Activated CD4-positive, alpha-beta T cell treated with anti-CD3 and anti-CD28 coated beads for 36 hours (primary cell): Measurements from ENCODE around the gene RGS3. TPM values are rescaled to one million over a fixed set of nuclear protein-coding genes. Genes with fewer than 3 reads are reported as not detected.
"Not testable (repeated sequence)": the region's sequence is repeated elsewhere in the genome, so short reads cannot be mapped to it uniquely, and the experiment has no call there.

Experiments
- ATAC-seq: fragments of 200-7000 bp; cut with Tn5 transposase; one replicate; pipeline ENCODE4 v1.10.0; 2021; ENCODE audit warnings: mild to moderate bottlenecking, moderate library complexity
- CTCF ChIA-PET: fragments of 350-600 bp; sonication (Branson Sonifier 250); formaldehyde crosslinking; loops from one replicate; lab custom pipeline; 2021; ENCODE audit warnings: antibody characterized with exemption; lab: Charles Lee
- POLR2A ChIA-PET: fragments of 350-600 bp; sonication (Branson Sonifier 250); formaldehyde crosslinking; loops from one replicate; lab custom pipeline; 2021; ENCODE audit warnings: antibody characterized with exemption, inconsistent platforms; lab: Charles Lee
- DNase-seq: peaks from one replicate; pipeline ENCODE4 v3.0.0-alpha.2; 2020
- H3K27ac Mint-ChIP-seq: one replicate; pipeline ENCODE4 v1.8.0; 2021; ENCODE audit warnings: mixed read lengths
- H3K27me3 Mint-ChIP-seq: one replicate; pipeline ENCODE4 v1.8.0; 2021; ENCODE audit warnings: mixed read lengths
- H3K36me3 Mint-ChIP-seq: one replicate; pipeline ENCODE4 v1.8.0; 2021; ENCODE audit warnings: low read depth, mixed read lengths
- H3K4me1 Mint-ChIP-seq: one replicate; pipeline ENCODE4 v1.8.0; 2021; ENCODE audit warnings: mixed read lengths
- H3K4me3 Mint-ChIP-seq: one replicate; pipeline ENCODE4 v1.8.0; 2021; ENCODE audit warnings: mild to moderate bottlenecking, moderate library complexity, mixed read lengths
- H3K9me3 Mint-ChIP-seq: one replicate; pipeline ENCODE4 v1.8.0; 2021; ENCODE audit warnings: low read depth, mixed read lengths
- intact Hi-C, 2 experiments: fragments of 100-400 bp; cut with DNase I in 1 of 2; cut with micrococcal nuclease in 1 of 2; formaldehyde crosslinking; loops; one replicate each; pipeline versions ENCODE4 v1.14.2 to v1.15.1; 2022 to 2024; cut with DNase I, micrococcal nuclease
- total RNA-seq, 2 experiments: library from RNA; stranded (reverse); gene quantifications; one replicate each; pipeline ENCODE4 v1.2.3, GENCODE V29; 2021

The RGS3 gene
- total RNA-seq, result 10 to 100 TPM; 55.9 to 62.2 TPM

DNA sequence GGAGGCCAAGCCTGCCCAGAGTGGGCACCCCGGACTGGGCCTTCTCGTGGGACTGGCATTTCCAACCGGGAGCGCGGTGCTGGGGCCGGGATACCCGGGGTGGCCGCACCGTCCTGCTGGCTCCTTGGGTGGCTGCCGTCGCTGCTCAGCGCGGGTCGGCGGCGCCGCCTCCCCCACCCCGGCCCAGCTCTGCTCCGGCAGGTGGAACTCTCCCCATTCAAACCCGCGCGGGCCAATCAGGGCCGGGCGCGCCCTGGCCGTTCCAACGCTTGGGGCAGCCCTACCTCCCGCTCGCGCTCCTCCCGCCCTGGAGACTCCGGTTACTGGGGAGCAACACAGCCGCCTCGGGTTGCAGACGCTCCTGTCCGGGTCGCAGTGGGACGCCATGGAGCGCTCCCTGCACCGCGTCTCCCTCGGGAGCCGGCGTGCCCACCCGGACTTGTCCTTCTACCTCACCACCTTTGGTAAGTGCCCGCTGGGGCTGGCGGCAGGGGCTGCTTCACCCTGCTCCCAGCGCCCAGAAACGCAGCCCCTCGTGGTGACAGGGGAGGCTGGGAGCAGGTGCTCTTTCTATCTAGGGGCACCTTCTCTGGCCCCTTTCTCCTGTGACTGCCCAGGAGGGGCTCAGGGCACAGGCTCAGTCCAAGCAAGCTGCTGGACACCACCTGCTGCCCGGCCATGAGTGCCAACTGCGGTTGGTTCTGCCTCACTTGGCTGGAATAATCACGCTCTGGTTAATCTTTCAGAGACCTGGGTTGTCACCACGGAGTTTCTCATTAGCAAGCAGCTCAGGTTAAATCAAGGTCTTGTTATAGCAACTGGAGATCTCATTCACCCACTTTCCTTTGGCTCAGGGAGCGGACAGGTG is at the start of gene RGS3:
RGS3 (plus strand) TSS at position 310 of the 868 bp plus-strand sequence; CDS start at position 386, 76 bp downstream.
- intact Hi-C loops, result no loop called here
- POLR2A ChIA-PET, result no interaction called here
- Mint-ChIP-seq H3K27ac (no peak within 1 kb of the TSS), H3K9me3 (peaks cover 4% of the 10 kb centered on the region), H3K4me1 (no peaks in the 10 kb centered on the region), H3K36me3 (no peaks in the 10 kb centered on the region), H3K27me3 (no peaks in the 10 kb centered on the region), H3K4me3 (no peak within 1 kb of the TSS)
- ATAC-seq (no peak), DNase-seq (no peak)
- CTCF ChIA-PET, result interaction anchor here (3.0 kb wide), 1 partner anchor 17 kb away, joined by 7 read pairs; no protein-coding TSS in a partner anchor

DNA sequence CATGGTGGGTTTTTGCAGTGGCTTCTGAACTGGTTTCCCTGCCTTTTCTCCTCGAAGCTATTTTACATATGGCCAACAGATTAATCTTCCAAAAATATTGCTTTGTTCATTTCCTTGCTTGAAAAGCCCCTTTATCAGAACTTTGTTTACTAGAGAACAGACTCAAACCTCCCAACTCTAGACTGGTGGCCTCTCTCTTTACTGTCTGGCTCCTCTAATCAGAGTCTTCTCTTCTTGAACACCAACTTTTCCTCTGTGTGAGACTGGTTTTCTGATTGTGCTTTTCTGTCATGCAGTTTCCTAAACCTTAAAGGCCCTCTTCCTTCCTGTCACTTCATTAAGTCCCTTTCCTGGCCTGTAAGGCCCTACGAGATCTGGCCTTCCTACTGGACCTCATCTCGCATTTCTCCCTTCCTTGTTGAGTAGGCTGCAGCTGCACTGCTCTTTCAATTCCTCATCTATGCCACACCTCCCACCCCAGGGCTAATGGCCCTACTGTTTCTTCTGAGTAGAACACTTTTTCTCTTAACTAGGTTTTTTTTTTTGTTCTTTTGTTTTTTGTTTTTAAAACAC is 47.3 kb upstream of the RGS3 start:
- H3K27me3 Mint-ChIP-seq, result no peaks in the 10 kb centered on the region
- H3K36me3 Mint-ChIP-seq, result no peaks in the 10 kb centered on the region
- ChIA-PET POLR2A (no interaction called here), CTCF (no interaction called here)
- DNase-seq (no peak), ATAC-seq (no peak)
- peaks cover 6% of the 10 kb centered on the region for H3K4me1 Mint-ChIP-seq
- no peak overlapping the region for H3K4me3 Mint-ChIP-seq
- intact Hi-C loops, result loop anchor here in 1 of 2 experiments (10.0 kb wide), 2 partner anchors 469 to 1169 kb away; partner anchors contain the start of gene ATP6V1G1
- H3K27ac Mint-ChIP-seq, result no peak overlapping the region
- H3K9me3 Mint-ChIP-seq, result no peaks in the 10 kb centered on the region

DNA sequence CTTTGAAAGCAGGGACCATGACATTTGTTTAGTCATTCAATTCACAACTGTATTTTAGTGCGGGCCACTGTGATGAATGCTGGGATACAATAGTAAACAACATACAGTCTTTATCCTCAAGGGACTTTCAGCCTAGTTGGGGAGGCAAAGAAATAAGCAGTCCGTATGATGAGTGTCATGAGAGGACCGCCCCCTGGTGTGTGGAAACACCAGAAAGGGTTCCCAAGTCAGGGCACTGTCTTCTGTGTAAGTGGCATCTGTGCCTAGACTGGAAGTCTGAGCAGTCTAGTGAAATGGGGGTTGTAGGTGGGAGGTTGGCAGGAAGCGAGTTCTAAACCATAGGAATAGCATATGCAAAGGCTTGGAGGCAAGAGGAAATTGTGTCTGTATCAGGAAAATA is 46.2 kb upstream of the RGS3 start:
- DNase-seq (peak; percentile 30), ATAC-seq (no peak)
- Mint-ChIP-seq H3K36me3 (no peaks in the 10 kb centered on the region), H3K4me3 (no peak overlapping the region), H3K27ac (no peak overlapping the region), H3K4me1 (no peaks in the 10 kb centered on the region), H3K9me3 (no peaks in the 10 kb centered on the region), H3K27me3 (no peaks in the 10 kb centered on the region)
- POLR2A ChIA-PET, result no interaction called here
- CTCF ChIA-PET, result no interaction called here
- intact Hi-C loops, result loop anchor here in 1 of 2 experiments (10.0 kb wide), 2 partner anchors 467 to 1167 kb away; partner anchors contain the start of gene ATP6V1G1

DNA sequence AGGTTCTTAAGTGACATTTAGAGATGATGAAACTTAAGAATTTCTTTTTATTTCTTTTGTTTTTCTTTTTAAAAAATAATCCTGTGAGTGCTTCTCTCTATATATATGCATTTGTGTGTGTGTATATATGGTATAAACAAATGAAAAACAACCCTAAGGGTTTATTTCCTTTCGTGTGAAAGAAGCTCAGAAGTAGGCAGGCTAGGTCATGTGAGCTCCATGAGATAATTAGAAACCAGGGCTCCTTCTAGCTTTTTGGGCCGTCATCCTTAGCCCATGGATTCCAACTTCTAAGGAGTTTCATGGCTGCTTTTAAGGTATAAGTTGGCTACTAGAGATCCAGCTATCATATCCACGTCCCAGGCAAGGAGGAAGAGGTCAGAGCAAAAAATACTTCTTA is 41.8 kb upstream of the RGS3 start:
- Mint-ChIP-seq H3K4me3 (no peak overlapping the region), H3K36me3 (no peaks in the 10 kb centered on the region), H3K4me1 (no peaks in the 10 kb centered on the region), H3K27ac (no peak overlapping the region), H3K9me3 (no peaks in the 10 kb centered on the region), H3K27me3 (peaks cover under 1% of the 10 kb centered on the region)
- ATAC-seq (no peak), DNase-seq (no peak)
- ChIA-PET CTCF (interaction anchor here (1.0 to 1.2 kb wide), 2 partner anchors 111 to 157 kb away, joined by 3 to 5 read pairs; no protein-coding TSS in a partner anchor), POLR2A (no interaction called here)
- intact Hi-C loops, result no loop called here

DNA sequence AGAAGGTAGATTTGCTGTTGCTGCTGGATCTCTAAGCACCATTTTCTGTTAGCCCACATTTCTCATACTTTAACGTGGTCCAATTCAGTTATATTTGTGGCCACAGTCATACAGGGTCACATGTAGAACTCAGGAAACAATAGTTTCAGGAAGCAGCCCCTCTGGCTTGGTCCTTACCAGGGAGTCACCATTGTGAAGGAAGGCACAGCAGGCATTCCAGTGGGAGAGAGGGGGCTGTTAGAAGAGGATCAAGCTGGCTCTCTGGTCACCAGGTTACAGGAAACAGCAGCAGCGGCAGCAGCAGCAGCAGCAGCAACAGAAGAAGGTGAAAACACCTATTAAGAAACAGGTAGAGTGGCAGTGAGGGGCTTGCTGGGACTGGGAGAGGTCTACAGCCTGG is 38.5 kb upstream of the RGS3 start:
- ChIA-PET POLR2A (interaction anchor here (0.9 kb wide), 1 partner anchor 51 kb away, joined by 3 read pairs; no protein-coding TSS in a partner anchor), CTCF (interaction anchor here (1.1 to 1.2 kb wide), 2 partner anchors 21 to 233 kb away, joined by 3 to 4 read pairs; no protein-coding TSS in a partner anchor)
- ATAC-seq, result no peak
- Mint-ChIP-seq H3K27ac (no peak overlapping the region), H3K9me3 (no peaks in the 10 kb centered on the region), H3K36me3 (no peaks in the 10 kb centered on the region), H3K4me3 (no peak overlapping the region), H3K4me1 (no peaks in the 10 kb centered on the region), H3K27me3 (peaks cover 2% of the 10 kb centered on the region)
- DNase-seq, result no peak
- intact Hi-C loops, result no loop called here

DNA sequence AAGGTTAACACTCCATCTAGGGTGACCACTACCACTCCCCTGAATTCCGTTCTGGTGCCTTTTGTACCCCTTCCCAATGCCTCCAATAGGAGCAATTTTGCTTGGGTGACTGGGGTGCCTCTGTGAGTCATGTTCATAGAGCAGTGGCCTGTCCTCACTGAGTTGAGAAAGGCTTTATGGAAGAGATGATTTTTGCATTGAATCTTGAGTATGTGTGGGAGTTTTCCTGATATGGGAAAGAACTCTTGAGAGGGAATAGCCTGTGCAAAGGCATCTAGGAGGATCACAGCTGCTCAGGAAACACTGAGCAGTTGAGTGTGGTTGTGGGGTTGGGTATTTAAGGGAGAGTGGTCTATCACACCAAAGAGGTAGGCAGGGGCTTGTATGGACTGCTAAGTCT is 36.8 kb upstream of the RGS3 start:
- CTCF ChIA-PET, result interaction anchor here (0.6 to 0.9 kb wide), 3 partner anchors 14 to 19 kb away, joined by 3 read pairs; partner anchors contain the start of genes C9orf43 and POLE3
- POLR2A ChIA-PET, result no interaction called here
- no peaks in the 10 kb centered on the region for H3K36me3 Mint-ChIP-seq
- no peaks in the 10 kb centered on the region for H3K9me3 Mint-ChIP-seq
- DNase-seq (no peak), ATAC-seq (no peak)
- H3K4me1 Mint-ChIP-seq, result no peaks in the 10 kb centered on the region
- H3K4me3 Mint-ChIP-seq, result no peak overlapping the region
- H3K27ac Mint-ChIP-seq, result no peak overlapping the region
- H3K27me3 Mint-ChIP-seq, result peaks cover 2% of the 10 kb centered on the region
- intact Hi-C loops, result no loop called here

DNA sequence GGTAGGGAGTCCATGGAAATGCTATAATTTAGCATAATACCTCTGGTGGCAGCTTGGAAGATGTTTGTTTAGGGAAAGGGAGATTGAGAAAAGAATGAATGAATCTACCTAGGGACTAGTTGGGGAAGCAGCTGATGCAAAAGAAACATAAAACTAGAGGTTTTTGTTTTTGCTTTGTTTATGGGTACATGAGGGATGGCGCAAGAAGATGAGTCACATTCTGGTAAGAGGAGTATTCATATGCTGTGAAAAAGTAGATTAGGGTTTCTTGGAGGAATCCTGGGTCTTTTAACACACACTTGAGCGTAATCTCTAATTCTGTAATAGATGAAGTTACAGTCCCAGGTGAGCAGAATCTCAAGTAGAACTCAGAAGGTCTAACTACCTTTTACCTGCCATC is 35.9 kb upstream of the RGS3 start:
- POLR2A ChIA-PET, result no interaction called here
- Mint-ChIP-seq H3K4me3 (no peak overlapping the region), H3K9me3 (no peaks in the 10 kb centered on the region), H3K27me3 (peaks cover 2% of the 10 kb centered on the region), H3K4me1 (no peaks in the 10 kb centered on the region), H3K36me3 (no peaks in the 10 kb centered on the region), H3K27ac (no peak overlapping the region)
- DNase-seq (no peak), ATAC-seq (no peak)
- intact Hi-C loops, result no loop called here
- CTCF ChIA-PET, result interaction anchor here (0.9 kb wide), 2 partner anchors 15 to 18 kb away, joined by 3 read pairs; no protein-coding TSS in a partner anchor

DNA sequence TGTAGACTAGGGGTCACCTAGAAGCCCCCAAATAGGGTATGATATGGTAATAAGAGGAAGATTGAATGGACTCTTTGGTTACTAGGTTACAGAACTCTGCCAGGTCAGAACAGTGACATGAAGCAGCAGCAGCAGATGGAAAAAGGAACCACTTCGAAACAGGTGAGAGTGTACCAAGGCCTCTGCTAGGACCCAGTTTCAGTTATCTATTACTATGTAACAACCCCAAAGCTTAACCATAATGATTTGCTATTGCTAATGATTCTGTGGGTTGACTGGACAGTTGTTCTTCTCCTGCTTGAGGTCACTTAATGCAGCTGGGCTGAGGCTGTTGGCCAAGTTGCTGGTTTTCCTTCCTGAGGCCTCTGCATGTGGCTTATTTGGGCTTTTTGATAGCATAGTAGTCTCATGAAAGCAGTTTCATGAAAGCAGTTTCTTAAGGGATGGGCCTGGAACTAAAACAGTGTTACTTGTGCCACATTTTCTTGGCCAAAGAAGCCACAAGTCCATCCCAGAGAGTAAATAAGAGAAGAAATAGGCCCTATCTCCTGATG is 35.4 kb upstream of the RGS3 start:
- ATAC-seq, result no peak
- intact Hi-C loops, result no loop called here
- Mint-ChIP-seq H3K36me3 (no peaks in the 10 kb centered on the region), H3K4me1 (no peaks in the 10 kb centered on the region), H3K27ac (no peak overlapping the region), H3K4me3 (no peak overlapping the region), H3K9me3 (no peaks in the 10 kb centered on the region), H3K27me3 (peaks cover 2% of the 10 kb centered on the region)
- ChIA-PET CTCF (no interaction called here), POLR2A (no interaction called here)
- no peak for DNase-seq

DNA sequence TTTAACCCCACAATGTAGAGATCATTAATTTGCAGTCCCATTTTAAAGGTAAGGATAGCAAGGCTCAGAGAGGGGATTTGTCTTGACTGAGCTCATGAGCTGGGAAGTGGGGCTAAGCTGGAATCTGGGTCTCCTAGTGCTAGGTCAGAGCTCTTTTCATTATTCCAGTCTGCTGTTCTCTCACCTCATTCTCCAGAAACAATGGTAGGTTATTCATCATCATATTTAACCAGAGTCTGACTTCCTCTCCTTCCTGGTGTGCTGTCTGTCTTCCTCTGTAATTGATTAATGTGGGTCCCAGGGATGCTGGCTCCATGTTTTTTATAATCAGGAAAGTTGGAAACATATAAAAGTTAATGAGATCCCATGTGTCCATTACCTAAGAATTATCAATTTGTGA is 32.3 kb upstream of the RGS3 start:
- ATAC-seq (no peak), DNase-seq (no peak)
- no peaks in the 10 kb centered on the region for H3K9me3 Mint-ChIP-seq
- intact Hi-C loops, result no loop called here
- ChIA-PET CTCF (interaction anchor here (1.4 kb wide), 1 partner anchor 224 kb away, joined by 4 read pairs; no protein-coding TSS in a partner anchor), POLR2A (no interaction called here)
- H3K27ac Mint-ChIP-seq, result no peak overlapping the region
- no peaks in the 10 kb centered on the region for H3K36me3 Mint-ChIP-seq
- no peak overlapping the region for H3K4me3 Mint-ChIP-seq
- H3K4me1 Mint-ChIP-seq, result no peaks in the 10 kb centered on the region
- H3K27me3 Mint-ChIP-seq, result peaks cover 2% of the 10 kb centered on the region

DNA sequence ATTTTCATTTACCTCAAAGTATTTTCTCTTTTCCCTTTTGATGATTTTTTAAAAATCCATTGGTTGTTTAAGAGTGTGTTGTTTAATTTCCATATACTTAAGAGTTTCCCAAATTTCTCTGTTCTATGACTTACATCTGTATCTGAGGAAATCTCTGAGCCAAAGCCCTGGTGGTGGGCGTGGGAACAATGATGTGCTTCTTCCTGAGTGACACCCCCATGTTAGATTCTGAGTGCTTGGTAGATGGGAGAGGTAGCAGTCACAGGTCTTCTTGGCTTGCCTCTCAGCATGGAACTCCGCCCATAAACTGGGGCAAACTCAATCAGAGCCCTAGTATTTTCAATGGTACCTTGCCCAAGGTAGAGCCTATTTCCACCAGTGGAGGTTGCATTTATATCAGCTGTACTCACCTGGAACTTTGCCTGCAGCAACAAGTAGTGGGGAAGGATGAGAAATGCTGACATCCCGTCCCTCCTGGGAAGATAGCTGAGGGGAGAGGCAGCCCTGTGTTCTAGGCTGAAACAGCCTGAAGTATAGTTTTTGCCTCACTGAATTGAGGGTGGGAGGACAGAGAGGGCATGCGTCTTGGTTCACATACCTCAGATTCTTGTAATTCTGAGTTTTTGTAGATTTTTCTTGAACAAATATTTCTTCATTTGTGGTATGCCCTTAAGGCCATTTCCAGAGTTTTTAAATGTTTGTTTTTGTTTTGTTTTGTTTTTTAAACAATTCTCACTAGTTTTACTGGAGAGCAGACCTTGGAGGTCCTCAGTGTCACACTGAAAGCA is 26.6 kb upstream of the RGS3 start:
- DNase-seq (no peak), ATAC-seq (no peak)
- ChIA-PET CTCF (interaction anchor here (1.0 kb wide), 1 partner anchor 9 kb away, joined by 3 read pairs; no protein-coding TSS in a partner anchor), POLR2A (no interaction called here)
- Mint-ChIP-seq H3K27me3 (peaks cover 1% of the 10 kb centered on the region), H3K4me3 (no peak overlapping the region), H3K36me3 (no peaks in the 10 kb centered on the region), H3K4me1 (no peaks in the 10 kb centered on the region), H3K9me3 (no peaks in the 10 kb centered on the region), H3K27ac (no peak overlapping the region)
- intact Hi-C loops, result no loop called here

DNA sequence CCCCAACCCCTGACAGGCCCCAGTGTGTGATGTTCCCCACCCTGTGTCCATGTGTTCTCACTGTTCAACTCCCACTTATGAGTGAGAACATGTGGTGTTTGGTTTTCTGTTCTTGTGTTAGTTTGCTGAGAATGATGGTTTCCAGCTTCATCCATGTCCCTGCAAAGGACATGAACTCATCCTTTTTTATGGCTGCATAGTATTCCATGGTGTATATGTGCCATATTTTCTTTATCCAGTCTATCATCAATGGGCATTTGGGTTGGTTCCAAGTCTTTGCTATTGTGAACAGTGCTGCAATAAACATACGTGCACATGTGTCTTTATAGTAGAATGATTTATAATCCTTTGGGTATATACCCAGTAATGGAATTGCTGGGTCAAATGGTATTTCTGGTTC is 25.8 kb upstream of the RGS3 start:
- H3K27me3 Mint-ChIP-seq, H3K4me3 Mint-ChIP-seq, H3K36me3 Mint-ChIP-seq, H3K9me3 Mint-ChIP-seq, CTCF ChIA-PET, intact Hi-C loops, H3K27ac Mint-ChIP-seq, POLR2A ChIA-PET, DNase-seq, ATAC-seq, H3K4me1 Mint-ChIP-seq: not testable (repeated sequence)
